Endothelial cell of umbilical vein (primary cell): Measurements from ENCODE around the gene UQCRC1. TPM values are rescaled to one million over a fixed set of nuclear protein-coding genes. Genes with fewer than 3 reads are reported as not detected.

ENCODE experiments used
- BruUV-seq: library from RNA; stranded (reverse); fragments of 400-500 nt; replicated peaks from 2 replicates; lab custom pipeline; 2021; lab: Mats Ljungman, UMichigan
- CTCF ChIA-PET: fragments of 300-600, 350-600 bp; sonication (Branson Sonifier 250); formaldehyde crosslinking; loops from one replicate; lab custom pipeline; 2021; ENCODE audit warnings: antibody characterized with exemption, inconsistent platforms; lab: Charles Lee
- POLR2A ChIA-PET: fragments of 300-600, 350-600 bp; sonication (Branson Sonifier 250); formaldehyde crosslinking; loops from one replicate; lab custom pipeline; 2021; ENCODE audit warnings: antibody characterized with exemption, inconsistent platforms; lab: Charles Lee
- DNase-seq: peaks from one replicate; pipeline ENCODE4 v3.0.0-alpha.2; 2011; ENCODE audit warnings: low read depth, low spot score
- FAIRE-seq: peaks from 2 replicates; lab custom pipeline; 2011; peaks lifted over from hg19 to GRCh38; lab: Jason Lieb, UNC
- H2AFZ ChIP-seq: 2 replicates; pipeline ENCODE4 v1.6.0; 2012; ENCODE audit warnings: low read depth, low read length, control low read depth, inconsistent platforms
- H3K27ac ChIP-seq: 2 replicates; pipeline ENCODE4 v1.5.1; 2011; ENCODE audit warnings: low read depth, mild to moderate bottlenecking, control low read depth, low read length, moderate library complexity; ENCODE audit not compliant: insufficient read depth
- H3K27me3 ChIP-seq, 2 experiments: 2 replicates each; pipeline versions ENCODE4 v1.6.0 to v1.6.1; 2011; ENCODE audit warnings: low read length in 2 of 2, mixed read lengths in 1 of 2; ENCODE audit not compliant: control insufficient read depth in 2 of 2, insufficient read depth in 2 of 2
- H3K36me3 ChIP-seq, 2 experiments: 2 replicates in 1 of 2; 3 replicates in 1 of 2; pipeline ENCODE4 v1.5.1; 2011; ENCODE audit warnings: low read length in 2 of 2, mild to moderate bottlenecking in 1 of 2, moderate library complexity in 1 of 2; ENCODE audit not compliant: control insufficient read depth in 2 of 2, insufficient read depth in 2 of 2; ENCODE audit errors: extremely low read depth in 1 of 2
- H3K4me1 ChIP-seq: 3 replicates; pipeline ENCODE4 v1.5.1; 2011; ENCODE audit warnings: mild to moderate bottlenecking, low read length; ENCODE audit not compliant: control insufficient read depth, insufficient read depth; ENCODE audit errors: extremely low read depth
- H3K4me2 ChIP-seq: 2 replicates; pipeline ENCODE4 v1.6.1; 2011; ENCODE audit warnings: low read length, control low read depth, mixed read lengths; ENCODE audit not compliant: insufficient read depth
- H3K4me3 ChIP-seq, 3 experiments: fragments of 200-600 bp in 1 of 3; sonication (generic), shearing (Covaris generic) in 1 of 3; replicated peaks in 1 of 3; 2 replicates each; pipeline ENCODE4 v1.5.1; 2011 to 2016; ENCODE audit warnings: control low read depth in 3 of 3, low read length in 3 of 3, mild to moderate bottlenecking in 2 of 3, inconsistent platforms in 1 of 3, low read depth in 1 of 3, moderate library complexity in 1 of 3; ENCODE audit not compliant: insufficient read depth in 1 of 3
- H3K79me2 ChIP-seq: 2 replicates; pipeline ENCODE4 v1.6.0; 2012; ENCODE audit warnings: low read length, inconsistent platforms; ENCODE audit not compliant: control insufficient read depth, insufficient read depth
- H3K9ac ChIP-seq: replicated peaks from 2 replicates; pipeline ENCODE3; 2011; ENCODE audit warnings: low read length, control low read depth; ENCODE audit not compliant: insufficient read depth; ENCODE audit errors: extremely low read depth
- H3K9me1 ChIP-seq: replicated peaks from 3 replicates; pipeline ENCODE4 v1.6.0; 2011; ENCODE audit warnings: mild to moderate bottlenecking, low read length; ENCODE audit not compliant: control insufficient read depth, insufficient read depth; ENCODE audit errors: extremely low read depth
- H3K9me3 ChIP-seq: replicated peaks from 2 replicates; pipeline ENCODE4 v1.5.1; 2012; ENCODE audit warnings: low read length, inconsistent platforms; ENCODE audit not compliant: control insufficient read depth, insufficient read depth
- H4K20me1 ChIP-seq: replicated peaks from 2 replicates; pipeline ENCODE3; 2011; ENCODE audit warnings: mild to moderate bottlenecking, low read length; ENCODE audit not compliant: control insufficient read depth, insufficient read depth; ENCODE audit errors: extremely low read depth
- CTCF ChIP-seq, 2 donors: IDR thresholded peaks; 1 replicate in 1 of 2; 2 replicates in 1 of 2; pipeline ENCODE4 v1.5.1; 2011; ENCODE audit warnings: low read length in 2 of 2, mild to moderate bottlenecking in 2 of 2, moderate library complexity in 2 of 2, control low read depth in 1 of 2, inconsistent platforms in 1 of 2, low read depth in 1 of 2; ENCODE audit not compliant: insufficient read depth in 1 of 2; ENCODE audit errors: extremely low read depth in 1 of 2
- EZH2 ChIP-seq: IDR thresholded peaks from 2 replicates; pipeline ENCODE4 v1.6.1; 2012; ENCODE audit warnings: borderline replicate concordance, low read depth, mild to moderate bottlenecking, moderate library complexity, low read length, inconsistent platforms; ENCODE audit not compliant: severe bottlenecking
- FOS ChIP-seq: IDR thresholded peaks from 2 replicates; pipeline ENCODE4 v1.6.1; 2011; ENCODE audit warnings: mild to moderate bottlenecking, low read length, moderate library complexity, borderline replicate concordance; ENCODE audit not compliant: insufficient read depth
- GATA2 ChIP-seq: IDR thresholded peaks from 2 replicates; pipeline ENCODE4 v1.7.0; 2011; ENCODE audit warnings: low read depth, mild to moderate bottlenecking, moderate library complexity, mixed read lengths, low read length; ENCODE audit not compliant: insufficient read length, insufficient read depth
- JUN ChIP-seq: IDR thresholded peaks from 2 replicates; pipeline ENCODE4 v1.6.1; 2011; ENCODE audit warnings: borderline replicate concordance, low read depth; ENCODE audit not compliant: insufficient read length, insufficient read depth
- MAX ChIP-seq: IDR thresholded peaks from 2 replicates; pipeline ENCODE4 v1.6.1; 2011; ENCODE audit not compliant: insufficient read depth, insufficient read length
- MYC ChIP-seq: IDR thresholded peaks from one replicate; pipeline ENCODE4 v1.6.1; 2011; ENCODE audit warnings: mild to moderate bottlenecking, low read depth, low read length
- POLR2A ChIP-seq: IDR thresholded peaks from 2 replicates; pipeline ENCODE4 v1.6.1; 2012; ENCODE audit warnings: low read depth, mild to moderate bottlenecking, control low read depth, low read length
- POLR2AphosphoS5 ChIP-seq: IDR thresholded peaks from 2 replicates; pipeline ENCODE4 v1.6.1; 2012; ENCODE audit warnings: low read depth, mild to moderate bottlenecking, control low read depth, low read length, moderate library complexity; ENCODE audit not compliant: insufficient read depth
- dilution Hi-C: fragments of 300-500 bp; cut with MboI; formaldehyde crosslinking; loops from one replicate; pipeline ENCODE4 v1.15.0; 2019; ENCODE audit warnings: low sequenced_read_pairs; ENCODE audit not compliant: extremely low pct_ligation_motif_present
- intact Hi-C: fragments of 100-400 bp; cut with micrococcal nuclease; formaldehyde crosslinking; loops from one replicate; pipeline ENCODE4 v1.10.0; 2022
- polyA plus RNA-seq, 4 experiments: library from polyadenylated mRNA; depleted of rRNA in 3 of 4; stranded (reverse) in 3 of 4; unstranded in 1 of 4; fragments of >200 nt; gene quantifications; 2 replicates each; pipeline versions ENCODE4 v1.2.1 to v1.2.3, GENCODE V29; 2011 to 2012; ENCODE audit warnings: missing spikeins in 1 of 4
- total RNA-seq: library from RNA; stranded (reverse); gene quantifications from 2 replicates; pipeline ENCODE4 v1.2.3, GENCODE V29; 2021

Gene UQCRC1
- total and polyA plus RNA-seq, 2 donors (not counting 3 experiments of a cell fraction or from before 2014, with no cell fraction given): 184 to 427 TPM

GRCh38 chr3:48614044-48614443 lies 4.6 kb upstream of the UQCRC1 start:
- Histone ChIP-seq H3K9me3 (peaks cover 4% of the 10 kb centered on the region), H3K4me2 (no peak overlapping the region), H4K20me1 (no peaks in the 10 kb centered on the region), H3K9ac (no peak overlapping the region), H3K9me1 (no peaks in the 10 kb centered on the region), H3K27me3 (no peaks in the 10 kb centered on the region), H3K27ac (no peak overlapping the region), H2AFZ (peak overlapping the region; percentile 33), H3K36me3 (no peaks in the 10 kb centered on the region), H3K4me1 (peaks cover 8% of the 10 kb centered on the region), H3K79me2 (peaks cover 2% of the 10 kb centered on the region), H3K4me3 (no peak overlapping the region)
- BruUV-seq: no TSS peak
- DNase-seq (peak; percentile 37), FAIRE-seq (peak; percentile 71)
- TF ChIP-seq POLR2AphosphoS5 (no peak), MYC (no peak), MAX (no peak), POLR2A (no peak), FOS (peak; percentile 81), JUN (peak; percentile 68), EZH2 (no peak), GATA2 (no peak), CTCF (IDR thresholded peaks at IDR 0.05; ENCODE audit: extremely low read depth in 1 of 2, insufficient read depth in 1 of 2, low read depth in 1 of 2, low read length in 2 of 2) (no peak)
- dilution Hi-C loops: no loop called here
- POLR2A ChIA-PET: no interaction called here
- intact Hi-C loops: no loop called here
- CTCF ChIA-PET: no interaction called here
